Measurements from ENCODE around the gene BUB3.

- TF ChIP-seq CTCF (conservative IDR thresholded peaks at IDR 0.05 in 1 of 2, IDR thresholded peaks at IDR 0.05 in 1 of 2; ENCODE audit: extremely low read depth in 1 of 2, insufficient read depth in 1 of 2, low read depth in 1 of 2, low read length in 2 of 2) = no peak
- no peak for TF ChIP-seq EZH2 (IDR thresholded peaks at IDR 0.05; ENCODE audit: borderline replicate concordance, low read length)
Observed at GRCh38 chr10:123166618-123167017, 12.4 kb downstream of the BUB3 start.

All from mammary epithelial cell (primary cell).